Breast epithelium (tissue), 3 donors: ENCODE measurements around the gene PDSS2.

Experiments used
- POLR2A ChIP-seq: fragments of 450-650 bp; IDR thresholded peaks from one replicate; pipeline ENCODE4 v1.6.1; 2016; ENCODE audit warnings: antibody characterized with exemption, mild to moderate bottlenecking, moderate library complexity
- POLR2AphosphoS5 ChIP-seq, 3 donors: sonication (generic); formaldehyde crosslinking; IDR thresholded peaks; one replicate each; pipeline ENCODE4 v1.6.1; 2017; ENCODE audit warnings: antibody characterized with exemption in 3 of 3
- TF ChIP-seq, protein P1 (sequence below), 3 donors: fragments of 450-650 bp; IDR thresholded peaks; one replicate each; pipeline ENCODE4 v1.5.1; 2016 to 2017; ENCODE audit warnings: antibody characterized with exemption in 3 of 3, mild to moderate bottlenecking in 3 of 3, moderate library complexity in 3 of 3

- TF ChIP-seq, protein P1, sequence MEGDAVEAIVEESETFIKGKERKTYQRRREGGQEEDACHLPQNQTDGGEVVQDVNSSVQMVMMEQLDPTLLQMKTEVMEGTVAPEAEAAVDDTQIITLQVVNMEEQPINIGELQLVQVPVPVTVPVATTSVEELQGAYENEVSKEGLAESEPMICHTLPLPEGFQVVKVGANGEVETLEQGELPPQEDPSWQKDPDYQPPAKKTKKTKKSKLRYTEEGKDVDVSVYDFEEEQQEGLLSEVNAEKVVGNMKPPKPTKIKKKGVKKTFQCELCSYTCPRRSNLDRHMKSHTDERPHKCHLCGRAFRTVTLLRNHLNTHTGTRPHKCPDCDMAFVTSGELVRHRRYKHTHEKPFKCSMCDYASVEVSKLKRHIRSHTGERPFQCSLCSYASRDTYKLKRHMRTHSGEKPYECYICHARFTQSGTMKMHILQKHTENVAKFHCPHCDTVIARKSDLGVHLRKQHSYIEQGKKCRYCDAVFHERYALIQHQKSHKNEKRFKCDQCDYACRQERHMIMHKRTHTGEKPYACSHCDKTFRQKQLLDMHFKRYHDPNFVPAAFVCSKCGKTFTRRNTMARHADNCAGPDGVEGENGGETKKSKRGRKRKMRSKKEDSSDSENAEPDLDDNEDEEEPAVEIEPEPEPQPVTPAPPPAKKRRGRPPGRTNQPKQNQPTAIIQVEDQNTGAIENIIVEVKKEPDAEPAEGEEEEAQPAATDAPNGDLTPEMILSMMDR (IDR thresholded peaks at IDR 0.05): no peak
- TF ChIP-seq POLR2A (no peak), POLR2AphosphoS5 (IDR thresholded peaks at IDR 0.05) (no peak)
Measured at GRCh38 chr6:107219851-107220250, 239.5 kb downstream of the PDSS2 start.
